Right lobe of liver (tissue), 4 donors: Measurements from ENCODE around the gene ADAM12.

ENCODE experiments used
- CTCF ChIP-seq, 4 donors: fragments of 200-600 bp in 3 of 4; fragments of 450-650 bp in 1 of 4; IDR thresholded peaks; one replicate each; pipeline versions ENCODE4 v1.5.1 to v1.8.0; 2016 to 2022; ENCODE audit warnings: antibody characterized with exemption in 4 of 4, mild to moderate bottlenecking in 2 of 4
- POLR2A ChIP-seq: fragments of 450-650 bp; IDR thresholded peaks from one replicate; pipeline ENCODE4 v1.6.1; 2017; ENCODE audit warnings: antibody characterized with exemption, mild to moderate bottlenecking
- donor health status: DM: no; HTN: no; CAD: no.
- donor health status: DM: no; HTN: no; CAD: no.
- donor health status: DM: no; HTN: yes; CAD: no.

- TF ChIP-seq CTCF (IDR thresholded peaks at IDR 0.05) (no peak), POLR2A (no peak)
Observed at GRCh38 chr10:126058104-126058503, 330.2 kb downstream of the ADAM12 start.
